Subcutaneous abdominal adipose tissue (tissue), 5 donors: Measurements from ENCODE around the gene ZNF563.
"Not testable (repeated sequence)": the region's sequence is repeated elsewhere in the genome, so short reads cannot be mapped to it uniquely, and the experiment has no call there.

Experiments
- H3K27ac ChIP-seq: one replicate; pipeline ENCODE4 v1.7.0; 2013; ENCODE audit warnings: low read depth, mild to moderate bottlenecking, inconsistent platforms, low read length, moderate library complexity
- H3K27me3 ChIP-seq, 5 donors: one replicate each; pipeline ENCODE4 v1.7.0; 2013; ENCODE audit warnings: low read length in 5 of 5, inconsistent platforms in 1 of 5; ENCODE audit not compliant: control insufficient read depth in 5 of 5, insufficient read depth in 4 of 5
- H3K36me3 ChIP-seq, 5 donors: one replicate each; pipeline ENCODE4 v1.7.0; 2013; ENCODE audit warnings: low read length in 5 of 5; ENCODE audit not compliant: control insufficient read depth in 5 of 5, insufficient read depth in 5 of 5
- H3K4me1 ChIP-seq, 5 donors: one replicate each; pipeline ENCODE4 v1.7.0; 2013; ENCODE audit warnings: low read length in 5 of 5, mild to moderate bottlenecking in 3 of 5, moderate library complexity in 1 of 5; ENCODE audit not compliant: control insufficient read depth in 5 of 5, insufficient read depth in 5 of 5
- H3K4me3 ChIP-seq, 5 donors: one replicate each; pipeline ENCODE4 v1.7.0; 2013; ENCODE audit warnings: low read length in 5 of 5, low read depth in 1 of 5
- H3K9ac ChIP-seq, 5 donors: one replicate each; pipeline ENCODE4 v1.7.0; 2013; ENCODE audit warnings: low read length in 5 of 5, mild to moderate bottlenecking in 4 of 5, moderate library complexity in 3 of 5
- H3K9me3 ChIP-seq, 5 donors: one replicate each; pipeline ENCODE4 v1.7.0; 2013; ENCODE audit warnings: low read length in 5 of 5; ENCODE audit not compliant: control insufficient read depth in 5 of 5
- donor health status: healthy.
- donor health status: healthy.
- donor health status: healthy.
- donor health status: healthy.
- donor health status: healthy.

The ZNF563 gene

GRCh38 chr19:12350890-12351197 is 17.4 kb upstream of the ZNF563 start:
- Histone ChIP-seq H3K4me3 (peak overlapping the region in 4 of 5 donors; percentile 37 to 43 (median 39)), H3K36me3 (peaks cover 23 to 31% (median 27%) of the 10 kb centered on the region in 5 donors), H3K27ac (no peak overlapping the region), H3K27me3 (no peaks in the 10 kb centered on the region), H3K9ac (no peak overlapping the region), H3K4me1 (no peaks in the 10 kb centered on the region), H3K9me3 (peaks cover 37 to 73% (median 62%) of the 10 kb centered on the region in 5 donors)

- Histone ChIP-seq H3K9me3 (peaks cover 37 to 75% (median 66%) of the 10 kb centered on the region in 5 donors), H3K9ac (no peak overlapping the region), H3K4me3 (peak overlapping the region in 4 of 5 donors; percentile 37 to 43 (median 39)), H3K4me1 (no peaks in the 10 kb centered on the region), H3K27me3 (no peaks in the 10 kb centered on the region), H3K27ac (no peak overlapping the region), H3K36me3 (peaks cover 23 to 31% (median 27%) of the 10 kb centered on the region in 5 donors)
These were observed 16.9 kb upstream of the ZNF563 start for GRCh38 chr19:12350185-12350889.

DNA sequence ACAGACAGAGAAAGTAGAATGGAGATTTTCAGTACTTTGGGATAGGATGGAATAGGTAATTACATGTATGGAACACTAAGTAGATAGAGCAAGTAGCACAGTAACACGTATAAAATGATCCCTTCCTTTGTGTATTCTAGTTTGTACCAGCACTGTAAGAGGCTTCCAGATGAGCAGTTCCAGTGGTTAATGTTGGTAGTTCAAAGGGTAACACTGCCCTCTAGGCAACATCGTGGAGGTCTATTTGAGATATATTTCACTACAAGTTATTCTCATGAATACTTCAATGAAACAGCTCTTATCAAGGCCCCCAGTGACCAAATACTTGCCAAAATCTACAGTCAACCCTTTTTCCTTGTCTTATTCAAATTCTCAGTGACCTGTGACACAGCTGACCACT is 13.5 kb upstream of the ZNF563 start:
- H3K4me3 ChIP-seq: peak overlapping the region in 1 of 5 donors; percentile 7
- H3K4me1 ChIP-seq: no peaks in the 10 kb centered on the region
- H3K9ac ChIP-seq: no peak overlapping the region
- H3K27ac ChIP-seq: no peak overlapping the region
- H3K9me3 ChIP-seq: peaks cover 25 to 67% (median 49%) of the 10 kb centered on the region in 5 donors
- H3K27me3 ChIP-seq: no peaks in the 10 kb centered on the region
- H3K36me3 ChIP-seq: peaks cover 23 to 30% (median 25%) of the 10 kb centered on the region in 5 donors

DNA sequence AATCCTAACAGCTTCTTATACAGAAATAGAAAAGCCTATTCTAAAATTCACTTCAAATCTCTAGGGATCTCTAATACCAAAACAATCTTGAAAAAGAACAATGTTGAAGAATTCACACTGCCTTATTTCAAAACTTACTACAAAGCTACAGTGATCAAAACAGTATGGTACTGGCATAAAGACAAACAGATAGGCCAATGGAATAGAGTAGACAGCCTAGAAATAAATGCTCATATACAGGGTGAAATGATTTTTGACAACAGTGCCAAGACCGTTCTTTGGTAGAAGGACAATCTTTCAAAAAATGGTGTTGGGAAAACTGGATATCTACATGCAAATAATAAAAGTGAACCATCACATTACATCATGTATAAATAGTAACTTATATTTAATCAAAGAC is 11.8 kb upstream of the ZNF563 start:
- Histone ChIP-seq H3K4me1 (no peaks in the 10 kb centered on the region), H3K27me3 (no peaks in the 10 kb centered on the region), H3K9ac (no peak overlapping the region), H3K36me3 (peaks cover 6 to 16% (median 11%) of the 10 kb centered on the region in 5 donors), H3K4me3 (no peak overlapping the region), H3K27ac (no peak overlapping the region), H3K9me3 (peaks cover 12 to 53% (median 33%) of the 10 kb centered on the region in 5 donors)

DNA sequence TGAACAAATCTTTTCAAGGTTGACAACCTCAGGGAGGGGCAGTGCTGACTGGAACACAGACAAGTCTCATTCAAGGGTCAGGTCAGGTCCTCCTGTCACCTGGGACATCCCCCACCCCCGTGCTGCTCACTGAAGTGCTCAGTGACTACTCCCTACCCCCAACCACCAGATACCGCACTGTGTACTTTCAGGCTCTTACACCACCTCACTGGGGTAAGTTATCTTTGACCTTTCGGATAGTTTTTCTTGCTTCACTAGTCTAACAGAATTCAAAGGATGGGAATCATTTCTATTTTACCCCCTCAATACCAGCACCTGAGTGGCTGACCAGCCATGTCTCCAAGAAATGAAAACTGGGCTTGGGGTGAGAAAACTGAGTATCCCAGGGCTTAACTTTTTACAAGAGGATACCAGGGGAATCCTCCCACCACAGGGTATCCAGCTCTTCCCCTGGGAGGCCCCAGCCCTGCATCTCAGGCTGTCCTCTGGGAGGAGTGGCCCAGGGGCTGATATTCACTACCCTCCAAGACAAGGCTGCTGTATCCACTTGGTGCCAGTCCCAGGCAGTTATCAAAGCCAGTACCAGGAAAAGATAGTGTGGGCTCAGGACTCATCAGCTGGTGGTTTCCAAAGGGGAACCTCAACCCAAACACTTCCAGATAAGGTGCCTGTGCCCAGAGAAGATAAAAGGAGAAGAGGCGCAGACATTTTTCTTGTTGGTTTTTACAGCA is 2.1 kb downstream of the ZNF563 start:
- Histone ChIP-seq H3K27ac (no peak overlapping the region), H3K4me3 (no peak overlapping the region), H3K4me1 (peaks cover 5 to 26% (median 23%) of the 10 kb centered on the region in 5 donors), H3K36me3 (no peaks in the 10 kb centered on the region), H3K27me3 (no peaks in the 10 kb centered on the region), H3K9ac (peak overlapping the region in 1 of 5 donors; percentile 30), H3K9me3 (no peaks in the 10 kb centered on the region)

- H3K9me3 ChIP-seq: no peaks in the 10 kb centered on the region
- peaks cover 5 to 26% (median 23%) of the 10 kb centered on the region in 5 donors for H3K4me1 ChIP-seq
- no peak overlapping the region for H3K9ac ChIP-seq
- no peak overlapping the region for H3K27ac ChIP-seq
- H3K36me3 ChIP-seq: no peaks in the 10 kb centered on the region
- H3K4me3 ChIP-seq: no peak overlapping the region
- H3K27me3 ChIP-seq: no peaks in the 10 kb centered on the region
These were observed 3.1 kb downstream of the ZNF563 start for GRCh38 chr19:12330340-12330739.

- peaks cover 0 to 7% (median 3%) of the 10 kb centered on the region in 5 donors for H3K9me3 ChIP-seq
- peaks cover 2 to 14% (median 9%) of the 10 kb centered on the region in 5 donors for H3K36me3 ChIP-seq
- no peak overlapping the region for H3K4me3 ChIP-seq
- H3K9ac ChIP-seq: no peak overlapping the region
- no peak overlapping the region for H3K27ac ChIP-seq
- no peaks in the 10 kb centered on the region for H3K27me3 ChIP-seq
- H3K4me1 ChIP-seq: no peaks in the 10 kb centered on the region
These were observed 7.7 kb downstream of the ZNF563 start for GRCh38 chr19:12325690-12326089.

GRCh38 chr19:12318782-12319413 is 14.5 kb downstream of the ZNF563 start:
- H3K9ac ChIP-seq: peak overlapping the region in 1 of 5 donors; percentile 75
- peaks cover 0 to 2% (median 0%) of the 10 kb centered on the region in 5 donors for H3K27me3 ChIP-seq
- H3K36me3 ChIP-seq: peaks cover 17 to 50% (median 36%) of the 10 kb centered on the region in 5 donors
- peaks cover 0 to 9% (median 0%) of the 10 kb centered on the region in 5 donors for H3K4me1 ChIP-seq
- no peak overlapping the region for H3K27ac ChIP-seq
- peaks cover 11 to 17% (median 15%) of the 10 kb centered on the region in 5 donors for H3K9me3 ChIP-seq
- H3K4me3 ChIP-seq: peak overlapping the region in 2 of 5 donors; percentile 13 to 29

DNA sequence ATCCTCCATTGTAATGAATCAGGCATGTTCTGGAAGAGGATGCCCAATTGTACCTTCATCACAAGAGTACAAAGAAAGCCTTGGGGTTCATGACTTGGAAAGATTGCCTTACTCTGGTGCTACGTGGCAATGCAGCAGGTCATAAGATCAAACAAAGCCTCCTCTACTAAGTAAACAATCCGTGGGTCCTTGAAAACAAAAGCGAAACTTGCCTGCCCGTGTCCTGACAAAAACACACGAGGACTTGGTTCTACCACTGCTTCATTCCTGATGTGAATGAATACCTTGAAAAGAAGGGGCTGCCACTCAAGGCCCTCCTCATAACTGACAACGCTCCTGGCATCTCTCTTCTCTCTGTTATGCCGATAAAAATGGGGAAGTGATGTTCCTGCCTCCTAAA is 18.9 kb downstream of the ZNF563 start:
- Histone ChIP-seq H3K9me3 (peaks cover 10 to 11% (median 11%) of the 10 kb centered on the region in 5 donors), H3K4me1 (peaks cover 0 to 9% (median 0%) of the 10 kb centered on the region in 5 donors), H3K4me3 (no peak overlapping the region), H3K9ac (no peak overlapping the region), H3K27me3 (peaks cover 0 to 2% (median 0%) of the 10 kb centered on the region in 5 donors), H3K27ac (no peak overlapping the region), H3K36me3 (peaks cover 14 to 25% (median 15%) of the 10 kb centered on the region in 5 donors)

- H3K9ac ChIP-seq, H3K36me3 ChIP-seq, H3K9me3 ChIP-seq, H3K27me3 ChIP-seq, H3K4me3 ChIP-seq, H3K4me1 ChIP-seq, H3K27ac ChIP-seq: not testable (repeated sequence)
These were observed 24.5 kb downstream of the ZNF563 start for GRCh38 chr19:12308891-12309290.
